HL-60 (cell line): ENCODE data around the gene PLEKHG3.
"Not testable (repeated sequence)": the region's sequence is repeated elsewhere in the genome, so short reads cannot be mapped to it uniquely, and the experiment has no call there.

Experiments
- CTCF ChIP-seq: IDR thresholded peaks from one replicate; pipeline ENCODE4 v1.5.1; 2011; ENCODE audit warnings: low read length, control low read depth, inconsistent platforms; ENCODE audit not compliant: insufficient read depth
- POLR2AphosphoS5 ChIP-seq: IDR thresholded peaks from 2 replicates; pipeline ENCODE4 v1.6.1; 2012; ENCODE audit warnings: low read depth
- REST ChIP-seq: IDR thresholded peaks from 2 replicates; pipeline ENCODE4 v1.6.1; 2012; ENCODE audit warnings: low read depth; ENCODE audit not compliant: insufficient replicate concordance

- not testable (repeated sequence) for TF ChIP-seq CTCF, POLR2AphosphoS5, REST
Observed at GRCh38 chr14:64658700-64659264, 45.4 kb upstream of the PLEKHG3 start.
